Colonic mucosa (tissue), 4 donors: ENCODE measurements around the gene CLIC4. TPM values are rescaled to one million over a fixed set of nuclear protein-coding genes. Genes with fewer than 3 reads are reported as not detected.

ENCODE experiments used
- DNase-seq: peaks from one replicate; pipeline ENCODE4 v3.0.0-alpha.2; 2020
- H3K27ac ChIP-seq: fragments of 200-600 bp; one replicate; pipeline ENCODE4 v1.8.0; 2021
- H3K27me3 ChIP-seq: fragments of 200-600 bp; one replicate; pipeline ENCODE4 v1.8.0; 2021
- H3K36me3 ChIP-seq: fragments of 200-600 bp; one replicate; pipeline ENCODE4 v1.8.0; 2021
- H3K4me1 ChIP-seq: fragments of 200-600 bp; one replicate; pipeline ENCODE4 v1.8.0; 2021; ENCODE audit warnings: mild to moderate bottlenecking
- H3K4me3 ChIP-seq: fragments of 200-600 bp; one replicate; pipeline ENCODE4 v1.8.0; 2021
- H3K9ac ChIP-seq, 2 donors: one replicate each; pipeline ENCODE4 v1.7.0; 2013; ENCODE audit warnings: control low read depth in 2 of 2, low read depth in 2 of 2, low read length in 2 of 2
- H3K9me3 ChIP-seq: fragments of 200-600 bp; one replicate; pipeline ENCODE4 v1.8.0; 2021
- intact Hi-C: fragments of 100-400 bp; cut with DNase I; formaldehyde crosslinking; loops from one replicate; pipeline ENCODE4 v1.14.1; 2022
- total RNA-seq, 2 donors: library from RNA; stranded (reverse); fragmentation: NEBNext Ultra II Directional in 1 of 2; extraction: Animal tissue kit (Norgen Biotek cat#: 25700) in 1 of 2; gene quantifications; one replicate each; pipeline ENCODE4 v1.2.1, GENCODE V29; 2021
- TF ChIP-seq, protein P1 (sequence below): fragments of 200-600 bp; IDR thresholded peaks from one replicate; pipeline ENCODE4 v1.8.0; 2022; ENCODE audit warnings: antibody characterized with exemption, mild to moderate bottlenecking
- donor health status: healthy.
- donor health status: DM: no; HTN: no; CAD: no.
- donor health status: DM: no; HTN: no; CAD: no.

CLIC4 gene
- total RNA-seq, 2 donors from 2014 or later, result 38.0 to 84.8 TPM

DNA sequence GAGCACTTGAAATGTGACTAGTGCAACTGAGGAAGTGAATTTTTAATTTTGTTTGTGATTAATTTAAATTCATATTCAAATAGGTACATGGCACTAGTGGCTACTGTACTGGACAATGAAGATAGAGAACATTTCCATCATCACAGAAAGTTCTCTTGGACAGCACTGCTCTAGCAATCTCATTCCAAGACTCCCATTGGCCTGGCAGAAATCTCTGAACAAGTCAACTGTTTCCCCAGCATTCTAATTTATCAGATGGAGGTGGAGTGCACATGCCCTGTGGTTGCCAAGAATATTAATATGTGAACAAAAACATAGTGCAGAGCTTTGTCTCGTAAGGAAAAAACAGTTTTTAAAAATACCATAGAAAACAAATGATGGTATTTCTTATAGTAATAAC, 81.3 kb downstream of the CLIC4 start:
- Histone ChIP-seq H3K27me3 (no peaks in the 10 kb centered on the region), H3K4me1 (no peaks in the 10 kb centered on the region), H3K36me3 (no peaks in the 10 kb centered on the region), H3K27ac (no peak overlapping the region), H3K4me3 (no peak overlapping the region), H3K9ac (no peak overlapping the region), H3K9me3 (no peaks in the 10 kb centered on the region)
- TF ChIP-seq, protein P1, sequence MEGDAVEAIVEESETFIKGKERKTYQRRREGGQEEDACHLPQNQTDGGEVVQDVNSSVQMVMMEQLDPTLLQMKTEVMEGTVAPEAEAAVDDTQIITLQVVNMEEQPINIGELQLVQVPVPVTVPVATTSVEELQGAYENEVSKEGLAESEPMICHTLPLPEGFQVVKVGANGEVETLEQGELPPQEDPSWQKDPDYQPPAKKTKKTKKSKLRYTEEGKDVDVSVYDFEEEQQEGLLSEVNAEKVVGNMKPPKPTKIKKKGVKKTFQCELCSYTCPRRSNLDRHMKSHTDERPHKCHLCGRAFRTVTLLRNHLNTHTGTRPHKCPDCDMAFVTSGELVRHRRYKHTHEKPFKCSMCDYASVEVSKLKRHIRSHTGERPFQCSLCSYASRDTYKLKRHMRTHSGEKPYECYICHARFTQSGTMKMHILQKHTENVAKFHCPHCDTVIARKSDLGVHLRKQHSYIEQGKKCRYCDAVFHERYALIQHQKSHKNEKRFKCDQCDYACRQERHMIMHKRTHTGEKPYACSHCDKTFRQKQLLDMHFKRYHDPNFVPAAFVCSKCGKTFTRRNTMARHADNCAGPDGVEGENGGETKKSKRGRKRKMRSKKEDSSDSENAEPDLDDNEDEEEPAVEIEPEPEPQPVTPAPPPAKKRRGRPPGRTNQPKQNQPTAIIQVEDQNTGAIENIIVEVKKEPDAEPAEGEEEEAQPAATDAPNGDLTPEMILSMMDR, result no peak
- no peak for DNase-seq
- intact Hi-C loops, result loop anchor here (10.0 kb wide), 1 partner anchor 72 kb away; no protein-coding TSS in a partner anchor

DNA sequence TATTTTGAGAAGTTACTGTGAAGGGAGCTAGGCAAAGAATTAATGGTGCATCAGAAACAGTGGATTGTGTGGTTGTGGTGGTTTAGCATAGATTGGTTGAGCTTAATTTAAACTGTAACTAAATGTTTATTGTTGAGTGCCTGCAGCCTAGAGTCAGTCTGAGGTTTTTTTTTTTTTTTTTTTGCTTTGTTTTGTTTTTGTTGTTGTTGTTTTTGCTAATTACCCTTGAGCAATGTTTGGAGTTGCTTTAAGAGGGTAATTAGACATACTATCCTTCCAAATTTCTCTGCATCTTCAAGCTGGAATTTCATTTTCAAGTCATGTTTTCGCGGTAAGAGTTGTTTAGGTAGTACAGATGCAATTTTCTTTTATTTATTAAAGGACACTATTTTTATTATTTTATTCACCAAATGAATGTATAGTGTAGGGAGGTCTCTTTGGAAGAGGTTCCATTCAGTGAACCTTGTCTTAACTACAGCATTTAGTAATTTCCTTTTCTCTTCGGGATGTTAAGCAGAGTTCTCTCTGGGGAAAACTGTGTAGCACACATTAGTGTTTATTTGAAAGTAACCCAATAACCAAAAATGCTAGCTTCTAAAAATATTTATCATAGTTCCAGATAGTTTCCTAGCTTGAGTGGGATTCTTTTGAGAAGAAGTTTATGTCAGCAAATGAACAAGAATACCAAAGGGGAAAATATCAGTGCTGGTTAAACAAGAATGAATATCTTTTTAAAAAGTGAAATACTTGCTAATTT, 82.3 kb downstream of the CLIC4 start:
- intact Hi-C loops, result loop anchor here (10.0 kb wide), 1 partner anchor 73 kb away; no protein-coding TSS in a partner anchor
- Histone ChIP-seq H3K36me3 (no peaks in the 10 kb centered on the region), H3K27me3 (no peaks in the 10 kb centered on the region), H3K27ac (no peak overlapping the region), H3K9me3 (no peaks in the 10 kb centered on the region), H3K4me3 (no peak overlapping the region), H3K9ac (no peak overlapping the region), H3K4me1 (no peaks in the 10 kb centered on the region)
- TF ChIP-seq, protein P1, result no peak
- DNase-seq, result no peak

DNA sequence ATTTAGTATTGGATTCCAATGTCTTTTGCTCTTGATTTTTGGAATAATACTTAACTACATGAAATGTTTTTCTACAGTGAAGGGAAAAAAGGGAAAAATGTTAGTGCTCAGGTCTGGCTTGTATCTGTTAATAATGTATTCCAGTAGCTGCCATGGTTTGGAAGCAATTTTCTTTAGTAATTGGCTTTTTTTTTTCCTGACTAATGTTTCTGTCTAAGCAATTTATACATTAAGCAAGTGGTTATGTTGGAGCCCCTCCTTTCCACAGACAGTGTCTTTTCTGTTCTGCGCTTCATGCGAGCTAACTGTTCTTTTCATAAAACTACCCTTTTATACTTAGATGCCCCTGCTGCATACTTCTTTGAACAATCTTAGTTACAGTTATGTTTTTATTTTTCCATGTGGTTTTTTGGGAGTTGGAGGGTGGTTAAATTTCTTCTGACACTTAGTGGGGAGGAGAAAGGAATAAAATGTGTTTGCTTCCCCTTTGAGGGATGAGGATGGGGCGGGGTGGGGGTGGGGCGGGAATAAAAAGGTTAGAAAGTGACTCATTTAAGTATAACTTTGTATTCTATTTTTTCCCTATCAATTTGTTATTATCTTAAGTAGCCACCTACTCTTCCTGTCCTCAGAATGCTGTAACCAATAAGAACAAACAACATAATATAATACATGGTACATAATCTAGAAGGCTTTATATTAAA, 83.1 kb downstream of the CLIC4 start:
- no peak overlapping the region for H3K4me3 ChIP-seq
- DNase-seq, result no peak
- H3K4me1 ChIP-seq, result no peaks in the 10 kb centered on the region
- no peaks in the 10 kb centered on the region for H3K27me3 ChIP-seq
- H3K9me3 ChIP-seq, result no peaks in the 10 kb centered on the region
- TF ChIP-seq, protein P1, result no peak
- intact Hi-C loops, result loop anchor here (10.0 kb wide), 1 partner anchor 74 kb away; no protein-coding TSS in a partner anchor
- no peaks in the 10 kb centered on the region for H3K36me3 ChIP-seq
- H3K9ac ChIP-seq, result no peak overlapping the region
- H3K27ac ChIP-seq, result no peak overlapping the region

GRCh38 chr1:24828887-24829192, 83.6 kb downstream of the CLIC4 start:
- no peaks in the 10 kb centered on the region for H3K4me1 ChIP-seq
- intact Hi-C loops, result loop anchor here (10.0 kb wide), 1 partner anchor 74 kb away; no protein-coding TSS in a partner anchor
- no peak for DNase-seq

GRCh38 chr1:24830680-24831272, 85.5 kb downstream of the CLIC4 start:
- no peak for DNase-seq
- Histone ChIP-seq H3K9me3 (no peaks in the 10 kb centered on the region), H3K27ac (no peak overlapping the region), H3K4me1 (no peaks in the 10 kb centered on the region), H3K9ac (no peak overlapping the region), H3K27me3 (no peaks in the 10 kb centered on the region), H3K4me3 (no peak overlapping the region), H3K36me3 (no peaks in the 10 kb centered on the region)
- TF ChIP-seq, protein P1, result peak; percentile 71
- intact Hi-C loops, result loop anchor here (2.0 kb wide), 1 partner anchor 142 kb away; no protein-coding TSS in a partner anchor

More at GRCh38 chr1:24828887-24829192, 83.6 kb downstream of the CLIC4 start:
- Histone ChIP-seq H3K4me3 (no peak overlapping the region), H3K9me3 (no peaks in the 10 kb centered on the region), H3K27ac (no peak overlapping the region), H3K9ac (no peak overlapping the region), H3K36me3 (no peaks in the 10 kb centered on the region), H3K27me3 (no peaks in the 10 kb centered on the region)
- TF ChIP-seq, protein P1, result no peak
